ENCODE results near the gene ANKRD65.

- TF ChIP-seq CTCF (IDR thresholded peaks at IDR 0.05 in 8 of 11, conservative IDR thresholded peaks at IDR 0.05 in 3 of 11) (no peak), POLR2A (IDR thresholded peaks at IDR 0.05) (no peak), POLR2AphosphoS5 (IDR thresholded peaks at IDR 0.05) (no peak)
Measured at GRCh38 chr1:1451696-1452364, 30.8 kb upstream of the ANKRD65 start.

All from spleen (tissue), 7 donors.